ENCODE results near the gene MRFAP1. TPM values are rescaled to one million over a fixed set of nuclear protein-coding genes. Genes with fewer than 3 reads are reported as not detected.

MRFAP1 gene
- total RNA-seq, 1 donor: 94.1 TPM

GRCh38 chr4:6619466-6620255, 20.8 kb upstream of the MRFAP1 start:
- Histone ChIP-seq H3K4me2 (ENCODE audit: insufficient read depth, low read length) (no peak overlapping the region), H3K27me3 (ENCODE audit: insufficient read depth, low read length) (no peaks in the 10 kb centered on the region), H3K9me3 (ENCODE audit: low read depth, low read length) (no peaks in the 10 kb centered on the region), H3K4me3 (ENCODE audit: insufficient read depth, low read length) (no peak overlapping the region), H2AFZ (ENCODE audit: low read length) (no peak overlapping the region), H3K79me2 (ENCODE audit: insufficient read depth, low read length) (no peaks in the 10 kb centered on the region), H3K4me1 (ENCODE audit: insufficient read depth, low read length) (no peaks in the 10 kb centered on the region), H3K27ac (ENCODE audit: low read depth, low read length) (no peak overlapping the region), H3K36me3 (ENCODE audit: insufficient read depth, low read length) (no peaks in the 10 kb centered on the region), H4K20me1 (ENCODE audit: insufficient read depth, low read length) (no peaks in the 10 kb centered on the region)
- DNase-seq (ENCODE audit: insufficient read length, low spot score, missing footprints): peak; percentile 32
- TF ChIP-seq CTCF (IDR thresholded peaks at IDR 0.05; ENCODE audit: extremely low read depth, low read depth, low read length): no peak

GRCh38 chr4:6620296-6620695, 20.2 kb upstream of the MRFAP1 start:
- H3K4me1 ChIP-seq (ENCODE audit: insufficient read depth, low read length): no peaks in the 10 kb centered on the region
- no peaks in the 10 kb centered on the region for H3K9me3 ChIP-seq (ENCODE audit: low read depth, low read length)
- H3K79me2 ChIP-seq (ENCODE audit: insufficient read depth, low read length): no peaks in the 10 kb centered on the region
- no peaks in the 10 kb centered on the region for H4K20me1 ChIP-seq (ENCODE audit: insufficient read depth, low read length)
- no peaks in the 10 kb centered on the region for H3K36me3 ChIP-seq (ENCODE audit: insufficient read depth, low read length)
- no peak overlapping the region for H3K4me3 ChIP-seq (ENCODE audit: insufficient read depth, low read length)
- no peak overlapping the region for H2AFZ ChIP-seq (ENCODE audit: low read length)
- no peaks in the 10 kb centered on the region for H3K27me3 ChIP-seq (ENCODE audit: insufficient read depth, low read length)
- H3K4me2 ChIP-seq (ENCODE audit: insufficient read depth, low read length): no peak overlapping the region
- peak; percentile 63 for DNase-seq (ENCODE audit: insufficient read length, low spot score, missing footprints)
- H3K27ac ChIP-seq (ENCODE audit: low read depth, low read length): no peak overlapping the region
- TF ChIP-seq CTCF (IDR thresholded peaks at IDR 0.05; ENCODE audit: extremely low read depth, low read depth, low read length): no peak

GRCh38 chr4:6620891-6621555, 19.5 kb upstream of the MRFAP1 start:
- no peaks in the 10 kb centered on the region for H3K27me3 ChIP-seq (ENCODE audit: insufficient read depth, low read length)
- no peaks in the 10 kb centered on the region for H3K36me3 ChIP-seq (ENCODE audit: insufficient read depth, low read length)
- no peaks in the 10 kb centered on the region for H4K20me1 ChIP-seq (ENCODE audit: insufficient read depth, low read length)
- H3K9me3 ChIP-seq (ENCODE audit: low read depth, low read length): no peaks in the 10 kb centered on the region
- H2AFZ ChIP-seq (ENCODE audit: low read length): no peak overlapping the region
- H3K4me3 ChIP-seq (ENCODE audit: insufficient read depth, low read length): no peak overlapping the region
- peak; percentile 64 for DNase-seq (ENCODE audit: insufficient read length, low spot score, missing footprints)
- no peaks in the 10 kb centered on the region for H3K4me1 ChIP-seq (ENCODE audit: insufficient read depth, low read length)
- no peak overlapping the region for H3K27ac ChIP-seq (ENCODE audit: low read depth, low read length)
- TF ChIP-seq CTCF (IDR thresholded peaks at IDR 0.05; ENCODE audit: extremely low read depth, low read depth, low read length): no peak
- no peak overlapping the region for H3K4me2 ChIP-seq (ENCODE audit: insufficient read depth, low read length)
- H3K79me2 ChIP-seq (ENCODE audit: insufficient read depth, low read length): no peaks in the 10 kb centered on the region

- H3K36me3 ChIP-seq (ENCODE audit: insufficient read depth, low read length): no peaks in the 10 kb centered on the region
- H3K27me3 ChIP-seq (ENCODE audit: insufficient read depth, low read length): no peaks in the 10 kb centered on the region
- no peak overlapping the region for H2AFZ ChIP-seq (ENCODE audit: low read length)
- no peaks in the 10 kb centered on the region for H3K9me3 ChIP-seq (ENCODE audit: low read depth, low read length)
- no peak for TF ChIP-seq CTCF (IDR thresholded peaks at IDR 0.05; ENCODE audit: extremely low read depth, low read depth, low read length)
- no peaks in the 10 kb centered on the region for H3K79me2 ChIP-seq (ENCODE audit: insufficient read depth, low read length)
- no peaks in the 10 kb centered on the region for H4K20me1 ChIP-seq (ENCODE audit: insufficient read depth, low read length)
- H3K4me2 ChIP-seq (ENCODE audit: insufficient read depth, low read length): no peak overlapping the region
- no peaks in the 10 kb centered on the region for H3K4me1 ChIP-seq (ENCODE audit: insufficient read depth, low read length)
- DNase-seq (ENCODE audit: insufficient read length, low spot score, missing footprints): no peak
- H3K27ac ChIP-seq (ENCODE audit: low read depth, low read length): no peak overlapping the region
- H3K4me3 ChIP-seq (ENCODE audit: insufficient read depth, low read length): no peak overlapping the region
Observed at GRCh38 chr4:6621556-6621927, 18.9 kb upstream of the MRFAP1 start.

Measured in osteoblast (primary cell).